MCF 10A (cell line): Measurements from ENCODE around the gene LIPA. TPM values are rescaled to one million over a fixed set of nuclear protein-coding genes. Genes with fewer than 3 reads are reported as not detected.

Experiments used
- BruUV-seq: library from RNA; stranded (reverse); fragments of 400-500 nt; replicated peaks from 2 replicates; lab custom pipeline; 2021; lab: Mats Ljungman, UMichigan
- CTCF ChIA-PET: fragments of 300-600 bp; sonication (Branson Sonifier 250); formaldehyde crosslinking; extraction: SDS; loops from one replicate; lab custom pipeline; 2021; ENCODE audit warnings: antibody characterized with exemption, inconsistent platforms; lab: Yijun Ruan, JAX
- POLR2A ChIA-PET: fragments of 300-600, 350-650 bp; sonication (Branson Sonifier 250); formaldehyde crosslinking; extraction: SDS; loops from one replicate; lab custom pipeline; 2020; ENCODE audit warnings: antibody characterized with exemption, inconsistent platforms; lab: Yijun Ruan, JAX
- DNase-seq: peaks from one replicate; pipeline ENCODE4 v3.0.0-alpha.2; 2018; ENCODE audit not compliant: unreplicated experiment
- H3K27ac Mint-ChIP-seq: one replicate; pipeline ENCODE4 v1.8.0; 2022; ENCODE audit warnings: mild to moderate bottlenecking, low read depth, mixed read lengths; ENCODE audit not compliant: unreplicated experiment
- H3K27me3 Mint-ChIP-seq: one replicate; pipeline ENCODE4 v1.8.0; 2022; ENCODE audit warnings: mixed read lengths; ENCODE audit not compliant: insufficient read depth, unreplicated experiment
- H3K36me3 Mint-ChIP-seq: one replicate; pipeline ENCODE4 v1.8.0; 2022; ENCODE audit warnings: mild to moderate bottlenecking, moderate library complexity, mixed read lengths; ENCODE audit not compliant: insufficient read depth, unreplicated experiment
- H3K4me1 Mint-ChIP-seq: one replicate; pipeline ENCODE4 v1.8.0; 2022; ENCODE audit warnings: mixed read lengths; ENCODE audit not compliant: insufficient read depth, unreplicated experiment
- H3K4me3 Mint-ChIP-seq: one replicate; pipeline ENCODE4 v1.8.0; 2022; ENCODE audit warnings: mild to moderate bottlenecking, moderate library complexity, mixed read lengths; ENCODE audit not compliant: unreplicated experiment
- H3K9me3 Mint-ChIP-seq: one replicate; pipeline ENCODE4 v1.8.0; 2022; ENCODE audit warnings: mixed read lengths; ENCODE audit not compliant: unreplicated experiment
- CTCF ChIP-seq: fragments of 200-600 bp; IDR thresholded peaks from one replicate; pipeline ENCODE4 v1.8.0; 2022; ENCODE audit warnings: antibody characterized with exemption, mild to moderate bottlenecking; ENCODE audit not compliant: unreplicated experiment
- intact Hi-C: fragments of 100-400 bp; cut with micrococcal nuclease; formaldehyde crosslinking; loops from 2 replicates; pipeline ENCODE4 v1.14.1; 2022
- total RNA-seq: library from RNA; stranded (reverse); gene quantifications from 2 replicates; pipeline ENCODE4 v1.2.3, GENCODE V29; 2022

The LIPA gene
- total RNA-seq, 1 experiment from 2014 or later: 22.3 TPM

GRCh38 chr10:89236226-89236797 lies 15.3 kb downstream of the LIPA start:
- peaks cover 6% of the 10 kb centered on the region for H3K4me1 Mint-ChIP-seq
- ChIA-PET CTCF (interaction anchor here (2.6 kb wide), 1 partner anchor 18 kb away, joined by 8 read pairs; no protein-coding TSS in a partner anchor), POLR2A (interaction anchor here (1.1 kb wide), 1 partner anchor 14 kb away, joined by 3 read pairs; no protein-coding TSS in a partner anchor)
- TF ChIP-seq CTCF: no peak
- no TSS peak for BruUV-seq
- no peak overlapping the region for H3K27ac Mint-ChIP-seq
- H3K4me3 Mint-ChIP-seq: no peak overlapping the region
- intact Hi-C loops: no loop called here
- H3K27me3 Mint-ChIP-seq: no peaks in the 10 kb centered on the region
- DNase-seq: no peak
- H3K36me3 Mint-ChIP-seq: peaks cover 6% of the 10 kb centered on the region
- H3K9me3 Mint-ChIP-seq: no peaks in the 10 kb centered on the region

GRCh38 chr10:89235073-89235798 lies 16.3 kb downstream of the LIPA start:
- Mint-ChIP-seq H3K4me3 (no peak overlapping the region), H3K4me1 (no peaks in the 10 kb centered on the region), H3K27ac (no peak overlapping the region), H3K36me3 (peaks cover 6% of the 10 kb centered on the region), H3K27me3 (no peaks in the 10 kb centered on the region), H3K9me3 (no peaks in the 10 kb centered on the region)
- no TSS peak for BruUV-seq
- no peak for DNase-seq
- CTCF ChIA-PET: interaction anchor here (0.6 to 2.6 kb wide), 3 partner anchors 17 to 1513 kb away, joined by 3 to 8 read pairs (median 3); no protein-coding TSS in a partner anchor
- TF ChIP-seq CTCF: no peak
- POLR2A ChIA-PET: interaction anchor here (1.1 kb wide), 1 partner anchor 15 kb away, joined by 3 read pairs; no protein-coding TSS in a partner anchor
- intact Hi-C loops: no loop called here

- POLR2A ChIA-PET: interaction anchor here (0.6 kb wide), 1 partner anchor 532 kb away, joined by 3 read pairs; no protein-coding TSS in a partner anchor
- intact Hi-C loops: no loop called here
- Mint-ChIP-seq H3K4me3 (no peak overlapping the region), H3K9me3 (no peaks in the 10 kb centered on the region), H3K36me3 (peaks cover 11% of the 10 kb centered on the region), H3K27me3 (no peaks in the 10 kb centered on the region), H3K27ac (no peak overlapping the region), H3K4me1 (no peaks in the 10 kb centered on the region)
- no TSS peak for BruUV-seq
- DNase-seq: no peak
- CTCF ChIA-PET: interaction anchor here (0.9 to 1.7 kb wide), 4 partner anchors 10 to 302 kb away, joined by 3 to 9 read pairs (median 4); no protein-coding TSS in a partner anchor
- no peak for TF ChIP-seq CTCF
Observed at GRCh38 chr10:89233033-89233432, 18.5 kb downstream of the LIPA start.

GRCh38 chr10:89228962-89229361 lies 22.6 kb downstream of the LIPA start:
- CTCF ChIA-PET: no interaction called here
- peaks cover 14% of the 10 kb centered on the region for H3K36me3 Mint-ChIP-seq

More at GRCh38 chr10:89228962-89229361, 22.6 kb downstream of the LIPA start:
- Mint-ChIP-seq H3K9me3 (no peaks in the 10 kb centered on the region), H3K27ac (no peak overlapping the region), H3K27me3 (no peaks in the 10 kb centered on the region), H3K4me3 (no peak overlapping the region), H3K4me1 (no peaks in the 10 kb centered on the region)
- POLR2A ChIA-PET: no interaction called here
- BruUV-seq: no TSS peak
- no peak for TF ChIP-seq CTCF
- DNase-seq: no peak
- intact Hi-C loops: no loop called here
